IMR-90 (cell line): Measurements from ENCODE around the gene ATP2A3.

Experiments
- BHLHE40 ChIP-seq: fragments of 150-350 bp; IDR thresholded peaks from 2 replicates; pipeline ENCODE4 v1.6.1; 2016; ENCODE audit warnings: mild to moderate bottlenecking, low read depth, low read length
- CEBPB ChIP-seq: IDR thresholded peaks from 2 replicates; pipeline ENCODE4 v1.6.1; 2012; ENCODE audit warnings: low read depth, low read length, improper control_type of control experiment
- CTCF ChIP-seq: conservative IDR thresholded peaks from 2 replicates; pipeline ENCODE4 v1.5.1; 2012; ENCODE audit warnings: mild to moderate bottlenecking, low read depth, low read length, improper control_type of control experiment
- MAFK ChIP-seq: IDR thresholded peaks from 2 replicates; pipeline ENCODE4 v1.6.1; 2012; ENCODE audit warnings: low read depth, low read length, improper control_type of control experiment
- POLR2A ChIP-seq: IDR thresholded peaks from 2 replicates; pipeline ENCODE4 v1.6.1; 2012; ENCODE audit warnings: mild to moderate bottlenecking, low read depth, low read length
- RAD21 ChIP-seq: IDR thresholded peaks from 2 replicates; pipeline ENCODE4 v1.6.1; 2012; ENCODE audit warnings: low read length, improper control_type of control experiment
- RCOR1 ChIP-seq: IDR thresholded peaks from 2 replicates; pipeline ENCODE4 v1.6.1; 2012; ENCODE audit warnings: mild to moderate bottlenecking, low read length, improper control_type of control experiment; ENCODE audit not compliant: insufficient replicate concordance

- no peak for TF ChIP-seq CTCF
- no peak for TF ChIP-seq BHLHE40
- TF ChIP-seq MAFK = no peak
- no peak for TF ChIP-seq RAD21
- no peak for TF ChIP-seq RCOR1
- TF ChIP-seq CEBPB = no peak
- TF ChIP-seq POLR2A = no peak
Observed at GRCh38 chr17:3935825-3936355, 28.3 kb downstream of the ATP2A3 start.
